SK-N-SH treated with all-trans-retinoic acid at 6 μM for 48 hours (cell line): ENCODE data around the gene LTBR.
A peak's percentile ranks its signal among the peaks of the same experiment; 100 is the strongest.

Experiments
- ATAC-seq: fragments of 200-7000 bp; cut with Tn5 transposase; 3 replicates; pipeline ENCODE4 v1.9.1; 2020; ENCODE audit warnings: mild to moderate bottlenecking, moderate library complexity
- CSDC2 ChIP-seq: fragments of 250-450 bp; sonication (Bioruptor Pico); IDR thresholded peaks from 2 replicates; pipeline ENCODE4 v1.5.0; 2020; ENCODE audit warnings: mild to moderate bottlenecking, moderate library complexity
- CSRNP3 ChIP-seq: fragments of 250-450 bp; sonication (Bioruptor Pico); IDR thresholded peaks from 2 replicates; pipeline ENCODE4 v1.5.1; 2021; ENCODE audit warnings: mild to moderate bottlenecking, moderate library complexity
- ESRRG ChIP-seq: fragments of 250-450 bp; sonication (Bioruptor Pico); IDR thresholded peaks from 2 replicates; pipeline ENCODE4 v1.6.1; 2021; ENCODE audit warnings: mild to moderate bottlenecking
- GLIS3 ChIP-seq: fragments of 250-450 bp; sonication (Bioruptor Pico); IDR thresholded peaks from 2 replicates; pipeline ENCODE4 v1.5.0; 2020; ENCODE audit warnings: mild to moderate bottlenecking, moderate library complexity
- ISL1 ChIP-seq: fragments of 250-450 bp; sonication (Bioruptor Pico); IDR thresholded peaks from 2 replicates; pipeline ENCODE4 v2.1.2; 2022; ENCODE audit warnings: mild to moderate bottlenecking, moderate library complexity
- OSR1 ChIP-seq: fragments of 250-450 bp; sonication (Bioruptor Pico); IDR thresholded peaks from 2 replicates; pipeline ENCODE4 v1.8.0; 2022; ENCODE audit warnings: moderate library complexity, mild to moderate bottlenecking, inconsistent platforms
- PATZ1 ChIP-seq: fragments of 250-450 bp; sonication (Bioruptor Pico); IDR thresholded peaks from 2 replicates; pipeline ENCODE4 v1.8.0; 2020; ENCODE audit warnings: mild to moderate bottlenecking, moderate library complexity, borderline replicate concordance
- PPARA ChIP-seq: fragments of 250-450 bp; sonication (Bioruptor Pico); IDR thresholded peaks from 2 replicates; pipeline ENCODE4 v1.5.0; 2020; ENCODE audit warnings: mild to moderate bottlenecking, borderline replicate concordance
- RARB ChIP-seq: fragments of 250-450 bp; sonication (Bioruptor Pico); IDR thresholded peaks from 2 replicates; pipeline ENCODE4 v1.8.0; 2021; ENCODE audit warnings: mild to moderate bottlenecking, moderate library complexity
- SNAI2 ChIP-seq: fragments of 250-450 bp; sonication (Bioruptor Pico); IDR thresholded peaks from 2 replicates; pipeline ENCODE4 v1.5.0; 2020; ENCODE audit warnings: mild to moderate bottlenecking, moderate library complexity
- TCF4 ChIP-seq: fragments of 250-450 bp; sonication (Bioruptor Pico); IDR thresholded peaks from 2 replicates; pipeline ENCODE4 v1.8.0; 2021; ENCODE audit warnings: mild to moderate bottlenecking, moderate library complexity, borderline replicate concordance
- ZC3H10 ChIP-seq: fragments of 250-450 bp; sonication (Bioruptor Pico); IDR thresholded peaks from 2 replicates; pipeline ENCODE4 v1.5.1; 2021; ENCODE audit warnings: mild to moderate bottlenecking, moderate library complexity
- ZFP3 ChIP-seq: fragments of 250-450 bp; sonication (Bioruptor Pico); IDR thresholded peaks from 2 replicates; pipeline ENCODE4 v1.5.0; 2020; ENCODE audit warnings: mild to moderate bottlenecking, moderate library complexity
- ZFP30 ChIP-seq: fragments of 450-650 bp; formaldehyde crosslinking; IDR thresholded peaks from 2 replicates; pipeline ENCODE4 v1.5.0; 2022; ENCODE audit warnings: mild to moderate bottlenecking, moderate library complexity
- ZNF565 ChIP-seq: fragments of 450-650 bp; formaldehyde crosslinking; conservative IDR thresholded peaks from 2 replicates; pipeline ENCODE4 v1.5.0; 2020; ENCODE audit warnings: low read depth, mild to moderate bottlenecking, moderate library complexity
- ZNF70 ChIP-seq: fragments of 450-650 bp; formaldehyde crosslinking; IDR thresholded peaks from 2 replicates; pipeline ENCODE4 v1.5.0; 2020; ENCODE audit warnings: mild to moderate bottlenecking, moderate library complexity
- ZNF8 ChIP-seq: fragments of 450-650 bp; formaldehyde crosslinking; IDR thresholded peaks from 2 replicates; pipeline ENCODE4 v1.5.0; 2020; ENCODE audit warnings: mild to moderate bottlenecking, moderate library complexity
- TF ChIP-seq, protein P1 (sequence below): fragments of 250-450 bp; sonication (Bioruptor Pico); IDR thresholded peaks from 2 replicates; pipeline ENCODE4 v1.5.0; 2020; ENCODE audit warnings: mild to moderate bottlenecking, moderate library complexity
- TF ChIP-seq, protein P2 (sequence below): fragments of 250-450 bp; sonication (Bioruptor Pico); IDR thresholded peaks from 2 replicates; pipeline ENCODE4 v1.8.0; 2021; ENCODE audit warnings: low read depth, mild to moderate bottlenecking, moderate library complexity, borderline replicate concordance

Gene LTBR

DNA sequence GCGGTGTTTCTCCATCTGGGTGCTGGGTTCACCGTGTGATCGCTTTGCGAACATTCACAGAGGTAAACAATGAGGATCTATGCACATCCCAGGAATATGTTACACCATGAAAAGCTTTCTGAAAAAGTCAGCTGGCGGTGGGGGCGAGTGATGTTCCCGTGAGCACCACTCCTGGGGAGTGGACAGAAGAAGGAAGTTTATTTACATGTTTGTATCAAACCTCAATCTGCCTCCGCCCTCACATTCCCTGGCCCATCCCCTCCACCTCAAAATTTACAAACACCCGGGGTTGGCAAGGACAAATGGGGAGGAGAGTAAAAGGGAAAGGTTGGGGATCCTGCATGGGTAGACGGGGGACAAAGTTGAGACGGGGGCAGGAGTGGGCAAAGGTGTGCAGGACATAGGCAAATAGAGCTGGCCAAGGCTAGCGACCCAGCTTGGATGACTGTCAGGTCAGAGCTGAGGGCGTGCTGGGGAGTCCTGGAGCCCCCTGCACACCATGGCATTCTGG lies 49.0 kb upstream of the LTBR start (continued):
- no peak for TF ChIP-seq ISL1 (CRISPR knock-in tag)
- no peak for TF ChIP-seq CSDC2 (CRISPR knock-in tag)
- TF ChIP-seq SNAI2 (CRISPR knock-in tag): no peak
- no peak for TF ChIP-seq OSR1 (CRISPR knock-in tag)

DNA sequence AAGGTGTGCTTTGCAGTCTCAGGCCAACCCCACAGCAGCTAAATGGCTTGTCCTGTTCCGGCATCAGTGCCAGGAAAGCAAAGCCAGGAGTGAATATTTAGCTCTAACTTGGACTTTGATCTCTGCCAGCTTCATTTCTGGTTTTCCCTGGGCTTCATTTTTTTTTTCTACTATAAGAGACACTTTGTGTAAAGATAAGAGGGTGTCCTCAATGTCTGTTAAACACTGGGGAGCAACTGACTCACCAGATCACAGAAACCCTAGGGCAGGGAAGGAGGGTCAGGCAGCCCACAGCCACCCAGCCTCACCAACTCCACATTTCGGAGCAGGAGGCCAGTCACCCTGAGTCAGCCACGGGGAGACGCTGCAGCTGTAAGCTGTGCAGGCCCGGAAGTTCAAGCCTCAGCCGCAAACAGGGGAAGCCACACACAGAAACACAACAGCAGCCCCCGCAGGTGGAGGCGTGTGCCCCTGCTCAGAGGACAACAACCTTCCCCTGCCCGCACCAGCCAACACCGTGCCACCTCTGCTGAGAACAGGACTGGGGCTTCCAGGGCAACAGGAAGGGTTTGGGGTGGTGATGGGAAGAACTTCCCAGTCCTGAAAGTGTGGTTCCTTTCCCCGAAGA lies 48.4 kb upstream of the LTBR start:
- TF ChIP-seq CSRNP3 (CRISPR knock-in tag) (no peak), ISL1 (CRISPR knock-in tag) (no peak), SNAI2 (CRISPR knock-in tag) (no peak), ZNF8 (CRISPR knock-in tag) (no peak), OSR1 (CRISPR knock-in tag) (no peak)
- peak; percentile 67 for ATAC-seq

DNA sequence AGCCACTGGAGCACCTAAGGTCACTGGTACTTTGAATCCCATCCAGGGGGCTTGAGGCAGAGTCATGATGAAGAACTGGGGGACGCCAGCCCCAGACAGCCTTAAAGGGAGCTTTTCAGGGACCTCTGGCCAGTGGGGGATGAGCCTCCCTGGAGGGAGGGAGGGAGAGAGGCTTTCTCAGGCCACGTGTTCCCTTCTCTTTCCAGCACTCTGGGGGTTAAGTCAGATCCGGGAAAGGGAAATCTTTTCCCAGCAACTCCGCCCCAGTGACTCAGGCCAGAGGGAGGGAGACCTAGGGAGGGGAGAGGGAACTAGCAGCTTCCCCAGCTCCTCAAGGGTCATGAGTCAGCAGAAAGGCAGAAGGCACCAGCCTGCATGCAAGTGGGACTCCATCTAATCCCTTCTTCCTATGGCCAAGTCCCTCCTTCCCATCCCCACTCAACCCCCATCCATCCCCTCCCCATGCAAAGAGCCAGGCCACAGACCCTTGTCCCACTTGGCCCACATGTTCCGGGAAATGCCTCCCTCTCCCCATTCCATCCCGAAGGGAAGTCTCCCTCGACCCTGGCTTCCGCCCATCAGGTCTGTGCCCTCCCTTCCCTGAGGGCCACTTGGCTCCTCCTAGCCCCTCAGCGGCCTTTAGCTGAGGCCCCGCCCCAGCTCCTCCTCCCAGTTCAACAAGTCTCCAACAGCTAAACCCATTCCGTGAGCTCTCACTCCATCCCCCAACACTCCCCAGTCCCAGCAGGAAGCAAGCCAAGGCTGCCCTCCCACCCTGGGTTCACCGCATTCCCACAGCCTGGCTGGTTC lies 47.7 kb upstream of the LTBR start:
- TF ChIP-seq ZC3H10: peak; percentile 59
- peak; percentile 79; the same call in 1 of the 2 replicates for TF ChIP-seq PATZ1 (CRISPR knock-in tag)
- 0 out of 2 replicates have a peak, but pooled peaks have one; percentile 57 for TF ChIP-seq CSDC2 (CRISPR knock-in tag)
- 0 out of 2 replicates have a peak, but pooled peaks have one; percentile 5 for TF ChIP-seq RARB
- peak; percentile 40; the same call in 1 of the 2 replicates for TF ChIP-seq ZFP3
- TF ChIP-seq TCF4: no peak
- no peak for TF ChIP-seq ISL1 (CRISPR knock-in tag)
- peak; percentile 81 for ATAC-seq

DNA sequence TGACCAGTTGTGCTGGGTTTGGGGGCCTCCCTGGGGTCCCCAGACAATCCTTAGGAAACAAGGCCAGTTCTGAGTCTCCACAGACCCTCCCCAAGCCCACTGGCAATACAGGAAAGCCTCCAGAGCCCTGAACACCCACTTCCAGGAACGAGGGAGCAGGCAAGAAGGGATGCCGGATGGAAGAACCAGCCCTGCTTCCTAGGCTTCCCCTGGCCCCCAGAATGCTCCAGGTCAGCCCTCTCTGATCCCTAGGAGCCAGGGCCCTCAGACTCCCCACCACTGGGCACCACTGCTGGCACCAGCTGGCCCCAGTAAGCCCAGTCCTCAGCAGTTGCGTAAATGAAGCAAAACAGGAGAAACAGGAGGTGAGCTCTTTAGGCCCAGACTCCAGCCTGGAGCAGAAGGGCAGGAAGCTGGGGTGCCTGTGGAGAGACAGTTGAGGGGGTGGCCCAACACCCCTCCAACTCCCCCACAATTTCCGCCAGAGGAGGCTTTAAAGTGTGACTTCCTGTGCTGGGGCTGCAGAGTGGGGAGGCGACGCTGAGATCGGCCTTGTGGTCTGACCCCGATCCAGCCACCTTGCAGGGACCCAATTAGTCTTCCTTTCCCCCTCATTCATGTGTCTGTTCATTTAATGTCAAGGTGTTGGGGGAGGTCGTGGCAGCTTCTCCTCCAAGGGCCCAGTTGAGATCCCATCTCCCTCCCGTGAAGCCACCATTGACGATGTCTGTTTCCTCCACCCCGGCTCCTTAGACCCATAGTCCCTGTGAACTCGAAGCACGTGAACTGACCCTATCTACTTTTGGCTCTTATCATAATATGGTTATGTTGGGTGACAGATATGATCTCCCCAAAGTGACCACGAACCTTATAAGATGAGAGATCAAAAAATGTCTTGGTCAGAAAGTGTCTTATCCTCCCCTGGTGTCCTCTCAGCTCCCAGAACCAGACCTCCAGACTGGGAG lies 46.8 kb upstream of the LTBR start:
- 0 out of 2 replicates have a peak, but pooled peaks have one; percentile 25 for TF ChIP-seq ZFP3
- TF ChIP-seq, protein P1, sequence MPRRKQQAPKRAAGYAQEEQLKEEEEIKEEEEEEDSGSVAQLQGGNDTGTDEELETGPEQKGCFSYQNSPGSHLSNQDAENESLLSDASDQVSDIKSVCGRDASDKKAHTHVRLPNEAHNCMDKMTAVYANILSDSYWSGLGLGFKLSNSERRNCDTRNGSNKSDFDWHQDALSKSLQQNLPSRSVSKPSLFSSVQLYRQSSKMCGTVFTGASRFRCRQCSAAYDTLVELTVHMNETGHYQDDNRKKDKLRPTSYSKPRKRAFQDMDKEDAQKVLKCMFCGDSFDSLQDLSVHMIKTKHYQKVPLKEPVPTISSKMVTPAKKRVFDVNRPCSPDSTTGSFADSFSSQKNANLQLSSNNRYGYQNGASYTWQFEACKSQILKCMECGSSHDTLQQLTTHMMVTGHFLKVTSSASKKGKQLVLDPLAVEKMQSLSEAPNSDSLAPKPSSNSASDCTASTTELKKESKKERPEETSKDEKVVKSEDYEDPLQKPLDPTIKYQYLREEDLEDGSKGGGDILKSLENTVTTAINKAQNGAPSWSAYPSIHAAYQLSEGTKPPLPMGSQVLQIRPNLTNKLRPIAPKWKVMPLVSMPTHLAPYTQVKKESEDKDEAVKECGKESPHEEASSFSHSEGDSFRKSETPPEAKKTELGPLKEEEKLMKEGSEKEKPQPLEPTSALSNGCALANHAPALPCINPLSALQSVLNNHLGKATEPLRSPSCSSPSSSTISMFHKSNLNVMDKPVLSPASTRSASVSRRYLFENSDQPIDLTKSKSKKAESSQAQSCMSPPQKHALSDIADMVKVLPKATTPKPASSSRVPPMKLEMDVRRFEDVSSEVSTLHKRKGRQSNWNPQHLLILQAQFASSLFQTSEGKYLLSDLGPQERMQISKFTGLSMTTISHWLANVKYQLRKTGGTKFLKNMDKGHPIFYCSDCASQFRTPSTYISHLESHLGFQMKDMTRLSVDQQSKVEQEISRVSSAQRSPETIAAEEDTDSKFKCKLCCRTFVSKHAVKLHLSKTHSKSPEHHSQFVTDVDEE (CRISPR knock-in tag): no peak
- peak; percentile 0; the same call in 1 of the 3 replicates for ATAC-seq

- no peak for ATAC-seq
- TF ChIP-seq ESRRG (CRISPR knock-in tag) (no peak), ZC3H10 (no peak), ZFP30 (CRISPR knock-in tag) (no peak), ISL1 (CRISPR knock-in tag) (no peak), ZNF70 (no peak), RARB (no peak), CSRNP3 (CRISPR knock-in tag) (no peak), ZNF565 (no peak), PPARA (CRISPR knock-in tag) (no peak), PATZ1 (CRISPR knock-in tag) (no peak), GLIS3 (no peak), SNAI2 (CRISPR knock-in tag) (no peak)
- TF ChIP-seq, protein P2, sequence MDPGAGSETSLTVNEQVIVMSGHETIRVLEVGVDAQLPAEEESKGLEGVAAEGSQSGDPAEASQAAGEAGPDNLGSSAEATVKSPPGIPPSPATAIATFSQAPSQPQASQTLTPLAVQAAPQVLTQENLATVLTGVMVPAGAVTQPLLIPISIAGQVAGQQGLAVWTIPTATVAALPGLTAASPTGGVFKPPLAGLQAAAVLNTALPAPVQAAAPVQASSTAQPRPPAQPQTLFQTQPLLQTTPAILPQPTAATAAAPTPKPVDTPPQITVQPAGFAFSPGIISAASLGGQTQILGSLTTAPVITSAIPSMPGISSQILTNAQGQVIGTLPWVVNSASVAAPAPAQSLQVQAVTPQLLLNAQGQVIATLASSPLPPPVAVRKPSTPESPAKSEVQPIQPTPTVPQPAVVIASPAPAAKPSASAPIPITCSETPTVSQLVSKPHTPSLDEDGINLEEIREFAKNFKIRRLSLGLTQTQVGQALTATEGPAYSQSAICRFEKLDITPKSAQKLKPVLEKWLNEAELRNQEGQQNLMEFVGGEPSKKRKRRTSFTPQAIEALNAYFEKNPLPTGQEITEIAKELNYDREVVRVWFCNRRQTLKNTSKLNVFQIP (CRISPR knock-in tag): no peak
These were observed 46.0 kb upstream of the LTBR start for GRCh38 chr12:6337958-6338433.
